ENCODE results near the gene HAP1.

GRCh38 chr17:41766135-41766534, 31.7 kb upstream of the HAP1 start:
- TF ChIP-seq CTCF (IDR thresholded peaks at IDR 0.05) (no peak), POLR2AphosphoS5 (IDR thresholded peaks at IDR 0.05) (no peak), POLR2A (IDR thresholded peaks at IDR 0.05) (no peak), EP300 (IDR thresholded peaks at IDR 0.05) (no peak)

All from sigmoid colon (tissue), 4 donors.